NCI-H1048 (cell line): ENCODE data around the gene CPNE6.
"Not testable (repeated sequence)": the region's sequence is repeated elsewhere in the genome, so short reads cannot be mapped to it uniquely, and the experiment has no call there.

Experiments used
- DNase-seq: peaks from one replicate; lab custom pipeline; 2025; lab: John Stamatoyannopoulos, UW

CPNE6 gene

GRCh38 chr14:24105609-24106239, 34.4 kb downstream of the CPNE6 start:
- DNase-seq, result not testable (repeated sequence)

- DNase-seq, result no peak
Measured at GRCh38 chr14:24106672-24107271, 35.4 kb downstream of the CPNE6 start.

- no peak for DNase-seq
Measured at GRCh38 chr14:24108336-24108874, 37.0 kb downstream of the CPNE6 start.

GRCh38 chr14:24110060-24110459, 38.7 kb downstream of the CPNE6 start:
- DNase-seq, result no peak

GRCh38 chr14:24110523-24110922, 39.2 kb downstream of the CPNE6 start:
- no peak for DNase-seq

GRCh38 chr14:24113379-24113800, 42.0 kb downstream of the CPNE6 start:
- DNase-seq, result no peak

GRCh38 chr14:24113801-24114531, 42.6 kb downstream of the CPNE6 start:
- peak; percentile 74 for DNase-seq

- peak; percentile 96 for DNase-seq
Measured at GRCh38 chr14:24114532-24115421, 43.4 kb downstream of the CPNE6 start, which contains the start of the genes DCAF11 and NRL. Gene DCAF11, plus strand, starts transcription at chr14:24114777. Its CDS starts 818 bp downstream, at chr14:24115595. Gene NRL, minus strand, starts transcription at chr14:24114949. Its CDS starts 32,101 bp downstream, at chr14:24082848.

- DNase-seq, result no peak
Measured at GRCh38 chr14:24115422-24116127, 44.2 kb downstream of the CPNE6 start.

- DNase-seq, result no peak
Measured at GRCh38 chr14:24116128-24116814, 44.9 kb downstream of the CPNE6 start.

GRCh38 chr14:24117179-24117578, 45.8 kb downstream of the CPNE6 start:
- DNase-seq, result no peak

GRCh38 chr14:24119691-24120090, 48.3 kb downstream of the CPNE6 start:
- no peak for DNase-seq

GRCh38 chr14:24121210-24121609, 49.8 kb downstream of the CPNE6 start:
- no peak for DNase-seq

GRCh38 chr14:24122416-24122815, 51.1 kb downstream of the CPNE6 start:
- no peak for DNase-seq

- DNase-seq, result no peak
Measured at GRCh38 chr14:24122898-24123297, 51.5 kb downstream of the CPNE6 start.

- no peak for DNase-seq
Measured at GRCh38 chr14:24123424-24124417, 52.4 kb downstream of the CPNE6 start.

GRCh38 chr14:24126939-24127338, 55.6 kb downstream of the CPNE6 start:
- no peak for DNase-seq

GRCh38 chr14:24127673-24128072, 56.3 kb downstream of the CPNE6 start:
- no peak for DNase-seq
